NCI-H526 treated with DMSO at 0.1 percent for 48 hours (cell line): ENCODE results near the gene PSEN2.
"Not testable (repeated sequence)": the region's sequence is repeated elsewhere in the genome, so short reads cannot be mapped to it uniquely, and the experiment has no call there.

Experiments used
- DNase-seq: peaks from one replicate; lab custom pipeline; 2025; lab: John Stamatoyannopoulos, UW

The PSEN2 gene

GRCh38 chr1:226916497-226916896 lies 46.1 kb downstream of the PSEN2 start:
- no peak for DNase-seq

- no peak for DNase-seq
These were observed 49.2 kb downstream of the PSEN2 start for GRCh38 chr1:226919587-226919986.

- DNase-seq = no peak
These were observed 49.6 kb downstream of the PSEN2 start for GRCh38 chr1:226919995-226920394.

- DNase-seq = no peak
These were observed 50.1 kb downstream of the PSEN2 start for GRCh38 chr1:226920446-226920894.

GRCh38 chr1:226921504-226921903 lies 51.1 kb downstream of the PSEN2 start:
- no peak for DNase-seq

GRCh38 chr1:226929260-226930111 lies 59.1 kb downstream of the PSEN2 start:
- DNase-seq = not testable (repeated sequence)

GRCh38 chr1:226934483-226935237 lies 64.2 kb downstream of the PSEN2 start:
- DNase-seq = no peak

GRCh38 chr1:226937940-226938725 lies 67.7 kb downstream of the PSEN2 start:
- DNase-seq = no peak

GRCh38 chr1:226938903-226939437 lies 68.6 kb downstream of the PSEN2 start:
- DNase-seq = no peak

GRCh38 chr1:226939438-226940028 lies 69.1 kb downstream of the PSEN2 start:
- no peak for DNase-seq

- peak; percentile 95 for DNase-seq
These were observed 69.8 kb downstream of the PSEN2 start, which contains the start of gene COQ8A for GRCh38 chr1:226940029-226940805. TSS of gene COQ8A (plus strand) at chr1:226940294. CDS start at chr1:226961386, 21,092 bp downstream.

GRCh38 chr1:226940806-226941067 lies 70.3 kb downstream of the PSEN2 start:
- DNase-seq = no peak

GRCh38 chr1:226942392-226942791 lies 72.0 kb downstream of the PSEN2 start:
- no peak for DNase-seq

- DNase-seq = no peak
These were observed 72.7 kb downstream of the PSEN2 start for GRCh38 chr1:226943156-226943555.

- no peak for DNase-seq
These were observed 73.5 kb downstream of the PSEN2 start for GRCh38 chr1:226943927-226944326.

GRCh38 chr1:226945106-226945857 lies 74.9 kb downstream of the PSEN2 start:
- no peak for DNase-seq
